Aorta (tissue), 5 donors: ENCODE results near the gene AARSD1. TPM values are rescaled to one million over a fixed set of nuclear protein-coding genes. Genes with fewer than 3 reads are reported as not detected.
"Not testable (repeated sequence)": the region's sequence is repeated elsewhere in the genome, so short reads cannot be mapped to it uniquely, and the experiment has no call there.

Experiments used
- ATAC-seq: fragments of 200-7000 bp; cut with Tn5 transposase; one replicate; pipeline ENCODE4 v1.9.1; 2022; ENCODE audit warnings: moderate library complexity; ENCODE audit not compliant: low FRiP score
- DNase-seq, 2 donors: peaks; one replicate each; pipeline ENCODE4 v3.0.0-alpha.2; 2020
- H3K27ac ChIP-seq, 2 donors: one replicate each; pipeline ENCODE4 v1.5.1; 2013; ENCODE audit warnings: low read length in 2 of 2, mild to moderate bottlenecking in 2 of 2, moderate library complexity in 2 of 2, control low read depth in 1 of 2, inconsistent platforms in 1 of 2, low read depth in 1 of 2
- H3K27me3 ChIP-seq, 2 donors: one replicate each; pipeline ENCODE4 v1.6.1; 2013; ENCODE audit warnings: control low read depth in 1 of 2, low read length in 1 of 2, mild to moderate bottlenecking in 1 of 2, moderate library complexity in 1 of 2; ENCODE audit not compliant: insufficient read depth in 2 of 2, control insufficient read depth in 1 of 2
- H3K36me3 ChIP-seq, 2 donors: one replicate each; pipeline ENCODE4 v1.6.1; 2013; ENCODE audit warnings: control low read depth in 1 of 2, low read length in 1 of 2, mild to moderate bottlenecking in 1 of 2; ENCODE audit not compliant: insufficient read depth in 2 of 2, control insufficient read depth in 1 of 2
- H3K4me1 ChIP-seq, 2 donors: one replicate each; pipeline ENCODE4 v1.6.1; 2013; ENCODE audit warnings: low read length in 2 of 2, control low read depth in 1 of 2, mild to moderate bottlenecking in 1 of 2, moderate library complexity in 1 of 2; ENCODE audit not compliant: insufficient read depth in 2 of 2, control insufficient read depth in 1 of 2
- H3K4me3 ChIP-seq, 2 donors: one replicate each; pipeline ENCODE4 v1.5.1; 2013; ENCODE audit warnings: low read length in 2 of 2, control low read depth in 1 of 2, mild to moderate bottlenecking in 1 of 2
- H3K9me3 ChIP-seq: one replicate; pipeline ENCODE4 v1.6.1; 2013; ENCODE audit warnings: mild to moderate bottlenecking, low read length; ENCODE audit not compliant: control insufficient read depth
- WGBS, 2 donors: extraction: QIAGEN DNeasy Blood & Tissue Kit; methylation state at CpG; one replicate each; pipeline ENCODE4 v1.1.7; 2013; 5-methylcytosine and 5-hydroxymethylcytosine counted together
- intact Hi-C, 2 donors: fragments of 100-400 bp; cut with DNase I; formaldehyde crosslinking; loops; one replicate each; pipeline versions ENCODE4 v1.14.2 to v1.15.0; 2022
- polyA plus RNA-seq, 2 donors: library from polyadenylated mRNA; stranded (reverse); fragments of 200-250 nt; gene quantifications; one replicate each; pipeline ENCODE4 v1.2.3, GENCODE V29; 2013
- total RNA-seq, 2 donors: library from RNA; stranded (reverse); fragmentation: NEBNext Ultra II Directional; extraction: Animal tissue kit (Norgen Biotek cat#: 25700); gene quantifications; one replicate each; pipeline ENCODE4 v1.2.1, GENCODE V29; 2021
- donor health status: healthy with polysubstance abuse.
- donor health status: Bipolar disorder and iron deficiency.
- donor health status: DM: no; HTN: no; CAD: no.
- donor health status: DM: no; HTN: no; CAD: no.
- donor health status: DM: yes; HTN: yes; CAD: no.

Gene AARSD1
- total and polyA plus RNA-seq, 4 donors, result 30.2 to 87.0 (median 38.6) TPM

DNA sequence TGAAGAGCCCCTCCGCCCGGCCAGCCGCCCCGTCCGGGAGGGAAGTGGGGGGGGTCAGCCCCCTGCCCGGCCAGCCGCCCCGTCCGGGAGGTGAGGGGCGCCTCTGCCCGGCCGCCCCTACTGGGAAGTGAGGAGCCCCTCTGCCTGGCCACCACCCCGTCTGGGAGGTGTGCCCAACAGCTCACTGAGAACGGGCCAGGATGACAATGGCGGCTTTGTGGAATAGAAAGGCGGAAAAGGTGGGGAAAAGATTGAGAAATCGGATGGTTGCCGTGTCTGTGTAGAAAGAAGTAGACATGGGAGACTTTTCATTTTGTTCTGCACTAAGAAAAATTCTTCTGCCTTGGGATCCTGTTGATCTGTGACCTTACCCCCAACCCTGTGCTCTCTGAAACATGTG, 9.1 kb upstream of the AARSD1 start:
- H3K4me1 ChIP-seq, H3K9me3 ChIP-seq, intact Hi-C loops, H3K27ac ChIP-seq, DNase-seq, ATAC-seq, H3K36me3 ChIP-seq, H3K27me3 ChIP-seq, H3K4me3 ChIP-seq: not testable (repeated sequence)
- WGBS, 2 donors, result 78 to 85% methylated on average over 8 to 15 of the region's 18 CpGs

- ATAC-seq (no peak), DNase-seq (no peak)
- Histone ChIP-seq H3K9me3 (no peaks in the 10 kb centered on the region), H3K4me1 (no peaks in the 10 kb centered on the region), H3K4me3 (no peak overlapping the region), H3K27ac (no peak overlapping the region), H3K36me3 (no peaks in the 10 kb centered on the region), H3K27me3 (no peaks in the 10 kb centered on the region)
- WGBS, 2 donors, result 88 to 91% methylated on average over 5 of the region's 5 CpGs
- intact Hi-C loops, result no loop called here
These were observed 7.3 kb upstream of the AARSD1 start for GRCh38 chr17:42971589-42971988.

DNA sequence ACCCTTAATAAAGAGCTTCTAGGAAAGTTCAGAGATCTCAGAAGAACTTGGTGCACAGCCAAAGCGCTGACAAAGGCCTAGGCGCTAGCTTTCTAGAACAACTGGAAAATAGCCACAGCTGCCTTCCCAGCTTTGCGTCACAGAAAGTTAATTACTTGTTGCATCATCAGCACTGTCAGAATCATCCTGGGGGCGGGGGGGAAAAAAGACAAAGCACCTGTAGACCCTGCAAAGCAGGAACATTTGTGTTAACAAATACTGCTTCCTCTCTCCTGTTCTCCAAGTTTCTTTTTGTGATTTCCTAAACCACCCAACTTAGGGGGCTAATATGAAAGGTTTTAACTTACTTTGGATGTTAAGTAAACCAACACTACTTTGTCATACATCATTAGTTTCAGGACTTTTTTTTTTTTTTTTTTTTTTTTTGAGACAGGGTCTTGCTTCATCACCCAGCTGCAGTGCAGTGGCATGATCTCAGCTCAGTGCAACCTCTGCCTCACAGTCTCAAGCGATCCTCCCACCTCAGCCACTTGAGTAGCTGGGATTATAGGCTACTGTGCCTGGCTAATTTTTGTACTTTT, 4.8 kb upstream of the AARSD1 start:
- H3K9me3 ChIP-seq, result no peaks in the 10 kb centered on the region
- no peak overlapping the region for H3K27ac ChIP-seq
- intact Hi-C loops, result no loop called here
- no peaks in the 10 kb centered on the region for H3K27me3 ChIP-seq
- no peak overlapping the region for H3K4me3 ChIP-seq
- ATAC-seq, result no peak
- 60 to 63% methylated on average over 5 of the region's 5 CpGs for WGBS, 2 donors
- H3K36me3 ChIP-seq, result no peaks in the 10 kb centered on the region
- no peak for DNase-seq
- no peaks in the 10 kb centered on the region for H3K4me1 ChIP-seq

- Histone ChIP-seq H3K4me1 (no peaks in the 10 kb centered on the region), H3K9me3 (no peaks in the 10 kb centered on the region), H3K27me3 (no peaks in the 10 kb centered on the region), H3K4me3 (no peak overlapping the region), H3K36me3 (no peaks in the 10 kb centered on the region), H3K27ac (no peak overlapping the region)
- no peak for ATAC-seq
- WGBS, 2 donors, result 79 to 88% methylated on average over 1 of the region's 1 CpG
- intact Hi-C loops, result no loop called here
- DNase-seq, result no peak
These were observed 3.7 kb upstream of the AARSD1 start for GRCh38 chr17:42967925-42968324.

DNA sequence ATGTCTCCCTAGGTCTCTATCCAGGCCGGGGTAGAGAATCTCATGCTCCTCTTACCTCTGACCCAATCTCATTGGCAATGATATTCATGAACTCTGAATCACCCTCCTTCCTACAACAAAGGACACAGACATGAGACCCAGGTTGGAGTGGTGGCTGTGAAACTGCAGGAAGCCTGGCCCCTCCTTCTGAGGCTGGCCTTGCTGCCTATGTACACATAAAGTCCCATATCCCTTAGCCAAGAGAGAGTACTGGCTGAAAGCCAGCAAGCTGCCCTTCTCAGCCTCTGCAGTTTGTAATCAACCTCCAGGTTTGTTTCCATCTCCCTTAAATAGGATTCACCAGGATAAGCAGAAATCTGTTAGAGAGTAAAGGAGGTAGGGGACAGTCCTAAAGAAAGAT, 10.6 kb downstream of the AARSD1 start:
- Histone ChIP-seq H3K36me3 (peaks cover 4 to 29% of the 10 kb centered on the region in 2 donors), H3K4me1 (no peaks in the 10 kb centered on the region), H3K9me3 (no peaks in the 10 kb centered on the region), H3K4me3 (no peak overlapping the region), H3K27me3 (no peaks in the 10 kb centered on the region), H3K27ac (no peak overlapping the region)
- intact Hi-C loops, result no loop called here
- no peak for ATAC-seq
- no peak for DNase-seq
- WGBS, 2 donors, result 93 to 98% methylated on average over 1 of the region's 1 CpG

DNA sequence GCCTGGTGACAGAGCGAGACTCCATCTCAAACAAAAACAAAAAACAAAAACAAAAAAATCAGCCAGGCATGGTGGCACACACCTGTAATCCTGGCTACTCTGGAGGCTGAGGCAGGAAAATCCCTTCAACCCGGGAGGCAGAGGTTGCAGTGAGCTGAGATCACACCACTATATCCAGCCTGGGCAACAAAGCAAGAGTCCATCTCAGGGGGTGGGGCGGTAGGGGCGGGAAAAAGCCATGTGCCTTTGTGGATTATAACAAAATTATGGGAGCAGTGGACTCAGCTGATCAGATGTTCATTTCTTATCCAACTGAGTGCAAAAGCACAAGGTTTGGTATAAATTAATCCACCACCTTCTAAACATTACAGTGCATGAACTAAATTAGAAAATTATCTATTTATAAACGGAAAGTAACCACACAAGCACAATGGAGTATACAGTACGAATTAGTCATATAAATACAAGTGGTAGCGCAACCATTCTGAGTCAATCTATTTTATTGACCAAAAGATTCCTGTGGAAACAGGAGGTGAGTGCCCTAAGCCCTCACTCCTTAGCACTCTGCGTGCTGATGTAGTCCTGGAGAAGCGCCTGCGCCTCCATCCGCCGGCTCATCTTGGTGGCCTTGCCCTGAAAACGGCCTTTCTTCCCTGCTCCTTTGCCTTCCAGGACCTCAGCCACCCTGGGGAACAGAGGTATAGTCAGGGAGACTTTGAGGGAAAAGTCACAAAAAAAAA, 14.0 kb downstream of the AARSD1 start:
- DNase-seq (no peak), ATAC-seq (no peak)
- Histone ChIP-seq H3K4me3 (no peak overlapping the region), H3K36me3 (peaks cover 4 to 14% of the 10 kb centered on the region in 2 donors), H3K27me3 (no peaks in the 10 kb centered on the region), H3K4me1 (peaks cover 0 to 3% of the 10 kb centered on the region in 2 donors), H3K27ac (no peak overlapping the region), H3K9me3 (no peaks in the 10 kb centered on the region)
- intact Hi-C loops, result no loop called here
- WGBS, 2 donors, result 93 to 97% methylated on average over 13 of the region's 13 CpGs

- WGBS, 2 donors, result 44 to 45% methylated on average over 1 of the region's 1 CpG
- ATAC-seq, result no peak
These were observed 17.4 kb downstream of the AARSD1 start for GRCh38 chr17:42946812-42947211.

GRCh38 chr17:42944211-42944610, 20.0 kb downstream of the AARSD1 start:
- WGBS, 2 donors, result 12 to 17% methylated on average over 3 of the region's 3 CpGs
- DNase-seq (no peak), ATAC-seq (no peak)
- no peak overlapping the region for H3K4me3 ChIP-seq
- H3K36me3 ChIP-seq, result no peaks in the 10 kb centered on the region
- no peaks in the 10 kb centered on the region for H3K27me3 ChIP-seq
- intact Hi-C loops, result no loop called here
- peak overlapping the region in 1 of 2 donors; percentile 28 for H3K27ac ChIP-seq
- no peaks in the 10 kb centered on the region for H3K9me3 ChIP-seq
- peaks cover 3% of the 10 kb centered on the region in 2 donors for H3K4me1 ChIP-seq

More at GRCh38 chr17:42946812-42947211, 17.4 kb downstream of the AARSD1 start:
- H3K9me3 ChIP-seq, result no peaks in the 10 kb centered on the region
- peaks cover 3% of the 10 kb centered on the region in 2 donors for H3K4me1 ChIP-seq
- H3K4me3 ChIP-seq, result no peak overlapping the region
- intact Hi-C loops, result no loop called here
- DNase-seq, result no peak
- no peaks in the 10 kb centered on the region for H3K27me3 ChIP-seq
- H3K27ac ChIP-seq, result peak overlapping the region; percentile 67 to 77
- H3K36me3 ChIP-seq, result peaks cover 0 to 8% of the 10 kb centered on the region in 2 donors
